Right renal cortex interstitium (tissue), 3 donors: ENCODE results near the gene GPN3. TPM values are rescaled to one million over a fixed set of nuclear protein-coding genes. Genes with fewer than 3 reads are reported as not detected.
"Not testable (repeated sequence)": the region's sequence is repeated elsewhere in the genome, so short reads cannot be mapped to it uniquely, and the experiment has no call there.

ENCODE experiments used
- DNase-seq, 3 donors: peaks; one replicate each; pipeline ENCODE4 v3.0.0-alpha.2; 2013; ENCODE audit warnings: low read depth in 3 of 3, low spot score in 2 of 3
- polyA plus RNA-seq, 3 donors: library from polyadenylated mRNA; unstranded; fragments of 120-200 nt; gene quantifications; one replicate each; pipeline ENCODE4 v1.2.1, GENCODE V29; 2013; ENCODE audit not compliant: insufficient read length in 3 of 3

GPN3 gene
- polyA plus RNA-seq: 10 to 100 TPM; 36.5 to 39.3 (median 38.5) TPM

DNA sequence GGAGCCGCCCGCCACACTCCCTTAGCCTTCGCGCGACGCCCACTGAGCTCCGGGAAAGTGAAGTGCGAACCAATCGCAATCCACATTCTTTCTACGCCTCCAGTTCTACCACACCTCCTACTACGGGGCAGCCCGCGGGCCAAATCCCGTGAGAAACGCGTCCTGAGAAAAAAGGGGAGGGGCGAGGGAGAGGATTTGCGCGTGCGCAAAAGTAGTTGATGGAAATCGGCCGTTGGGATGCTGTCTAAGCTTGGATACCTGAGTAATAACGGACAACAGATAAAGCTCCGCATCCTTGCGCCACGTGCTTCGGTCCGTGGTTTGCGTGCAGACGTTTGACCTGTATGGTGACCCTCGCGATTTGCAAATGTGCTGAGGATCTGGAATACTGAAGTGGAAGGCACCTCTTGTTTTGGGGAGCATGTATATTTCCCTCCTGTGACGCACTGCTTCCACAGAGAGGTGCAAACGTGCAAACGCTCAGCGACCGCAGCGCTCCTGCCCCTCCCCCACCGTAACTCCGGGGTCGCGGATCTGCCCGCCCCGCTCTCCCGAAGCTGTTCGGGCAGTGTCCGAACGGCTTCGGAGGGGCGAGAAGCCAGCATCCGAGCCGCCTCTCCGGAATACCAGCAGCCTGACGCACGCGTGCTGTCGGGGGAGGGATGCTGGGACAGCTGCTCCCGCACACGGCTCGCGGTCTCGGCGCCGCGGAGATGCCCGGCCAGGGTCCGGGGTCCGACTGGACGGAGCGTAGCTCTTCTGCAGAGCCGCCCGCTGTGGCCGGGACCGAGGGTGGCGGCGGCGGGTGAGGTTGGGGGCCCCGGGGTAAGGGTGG is at the start of gene GPN3, which contains the start of gene FAM216A:
Gene GPN3, minus strand, starts transcription at position 44 of the 835 bp plus-strand sequence. CDS start 54 bp downstream, outside the sequence.
Gene FAM216A, plus strand, starts transcription at position 632 of the 835 bp plus-strand sequence. Its CDS starts 31 bp downstream, at position 663.
- peak; percentile 97 for DNase-seq

DNA sequence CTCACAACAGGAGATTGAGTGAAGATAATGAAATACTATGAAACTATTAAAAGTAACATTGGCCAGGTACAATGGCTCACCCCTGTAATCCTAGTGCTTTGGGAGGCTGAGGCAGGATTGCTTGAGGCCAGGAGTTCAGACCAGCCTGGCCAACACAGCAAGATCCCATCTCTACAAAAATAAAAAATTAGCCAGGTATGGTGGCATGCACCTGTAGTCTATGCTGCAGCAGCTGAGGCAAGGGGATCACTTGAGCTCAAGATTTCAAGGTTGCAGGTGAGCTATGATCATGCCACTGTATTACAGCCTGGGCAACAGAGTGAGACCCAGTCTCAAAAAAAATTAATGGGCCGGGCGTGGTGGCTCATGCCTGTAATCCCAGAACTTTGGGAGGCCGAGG is 48.9 kb upstream of the GPN3 start:
- DNase-seq: no peak

DNA sequence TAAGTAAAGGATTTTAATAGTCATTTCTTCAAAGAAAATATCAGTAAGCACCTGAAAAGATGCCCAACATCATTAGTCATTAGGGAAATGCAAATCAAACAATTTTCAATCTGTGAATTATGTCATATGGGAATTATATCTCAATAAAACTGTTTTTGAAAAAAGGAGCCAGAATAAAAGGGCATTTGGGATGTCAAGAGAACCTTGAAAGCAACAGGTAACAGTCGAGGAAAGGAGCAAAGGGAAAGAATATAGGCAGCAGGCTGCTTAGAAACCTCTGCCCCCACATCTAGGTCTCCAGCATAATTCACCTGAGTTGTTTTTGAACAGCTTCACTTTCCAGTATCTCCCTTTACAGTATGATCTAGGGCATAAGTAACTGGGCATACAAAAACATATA is 46.3 kb upstream of the GPN3 start:
- no peak for DNase-seq

DNA sequence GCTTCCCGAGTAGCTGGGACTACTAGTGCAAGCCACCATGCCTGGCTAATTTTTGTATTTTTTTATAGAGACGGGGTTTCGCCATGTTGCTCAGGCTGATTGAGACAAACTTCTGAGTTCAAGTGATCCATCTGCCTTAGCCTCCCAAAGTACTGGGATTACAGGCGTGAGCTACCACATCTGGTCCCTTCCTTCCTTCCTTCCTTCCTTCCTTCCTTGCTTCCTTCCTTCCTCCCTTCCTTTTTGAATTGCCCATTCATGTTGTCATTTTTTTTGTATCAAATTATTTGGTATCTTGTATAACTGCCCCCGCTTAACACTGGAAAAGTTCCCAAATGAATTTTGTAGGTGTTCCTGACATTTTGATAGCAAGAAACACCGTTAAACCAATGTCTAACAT is 45.8 kb upstream of the GPN3 start:
- no peak for DNase-seq

DNA sequence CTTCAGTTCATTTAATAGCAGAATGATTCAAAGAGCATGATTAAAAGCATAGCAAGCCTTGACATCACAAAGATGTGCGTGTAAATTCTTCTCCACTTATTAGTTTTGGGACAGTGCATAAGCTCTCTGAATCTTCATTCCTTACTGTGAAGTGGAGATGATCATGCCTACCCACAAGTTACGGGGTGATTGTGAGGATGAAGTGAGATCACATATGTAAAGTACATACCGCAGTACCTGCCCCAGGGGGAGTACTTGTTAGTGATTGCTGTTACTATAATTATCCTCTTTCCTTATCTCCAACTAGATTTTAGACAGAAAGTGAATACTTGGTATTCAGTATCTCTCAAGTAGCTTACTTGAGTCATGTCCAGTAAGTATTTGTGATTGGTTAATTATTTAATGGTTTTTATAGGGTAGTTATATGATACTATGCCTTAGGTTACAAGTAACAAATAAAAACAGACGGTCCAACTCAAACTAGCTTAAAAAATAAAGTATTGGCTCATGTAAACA is 40.1 kb upstream of the GPN3 start:
- DNase-seq: no peak

DNA sequence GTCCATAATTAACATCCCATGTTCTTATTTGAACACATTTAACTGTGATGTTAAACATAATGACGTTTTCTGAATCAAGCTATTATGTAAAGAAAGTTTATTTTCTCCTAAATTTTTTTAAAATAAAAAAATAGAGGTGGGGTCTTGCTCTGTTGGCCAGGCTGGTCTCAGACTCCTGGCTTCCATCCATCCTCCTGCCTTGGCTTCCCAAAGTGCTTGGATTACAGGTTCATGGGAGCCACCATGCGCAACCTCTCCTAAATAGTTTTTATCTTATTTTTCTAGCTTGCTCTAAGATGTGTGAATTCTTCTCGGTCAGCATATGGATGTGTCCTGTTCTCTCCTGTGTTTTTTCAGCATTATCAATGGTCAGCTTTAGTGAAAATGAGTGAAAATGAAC is 37.3 kb upstream of the GPN3 start:
- DNase-seq: no peak

DNA sequence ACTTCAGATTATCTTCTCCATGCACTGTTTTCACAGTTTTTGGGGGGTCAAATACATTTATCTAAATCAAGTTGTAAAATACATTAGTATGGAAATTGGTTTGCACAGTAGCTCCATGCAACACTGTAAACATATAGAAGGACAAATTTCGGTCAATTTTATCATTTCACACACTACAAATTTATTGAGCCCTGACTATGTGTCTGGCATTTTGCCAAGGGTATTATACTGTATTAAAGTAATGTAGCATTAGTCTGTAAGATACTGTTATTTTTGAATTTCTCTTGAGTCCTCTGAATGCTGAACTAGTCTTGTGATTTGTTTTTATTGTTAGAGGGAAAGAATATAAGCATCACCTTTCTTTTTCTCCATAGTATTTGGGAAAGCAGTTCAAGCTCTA is 35.4 kb upstream of the GPN3 start:
- no peak for DNase-seq

DNA sequence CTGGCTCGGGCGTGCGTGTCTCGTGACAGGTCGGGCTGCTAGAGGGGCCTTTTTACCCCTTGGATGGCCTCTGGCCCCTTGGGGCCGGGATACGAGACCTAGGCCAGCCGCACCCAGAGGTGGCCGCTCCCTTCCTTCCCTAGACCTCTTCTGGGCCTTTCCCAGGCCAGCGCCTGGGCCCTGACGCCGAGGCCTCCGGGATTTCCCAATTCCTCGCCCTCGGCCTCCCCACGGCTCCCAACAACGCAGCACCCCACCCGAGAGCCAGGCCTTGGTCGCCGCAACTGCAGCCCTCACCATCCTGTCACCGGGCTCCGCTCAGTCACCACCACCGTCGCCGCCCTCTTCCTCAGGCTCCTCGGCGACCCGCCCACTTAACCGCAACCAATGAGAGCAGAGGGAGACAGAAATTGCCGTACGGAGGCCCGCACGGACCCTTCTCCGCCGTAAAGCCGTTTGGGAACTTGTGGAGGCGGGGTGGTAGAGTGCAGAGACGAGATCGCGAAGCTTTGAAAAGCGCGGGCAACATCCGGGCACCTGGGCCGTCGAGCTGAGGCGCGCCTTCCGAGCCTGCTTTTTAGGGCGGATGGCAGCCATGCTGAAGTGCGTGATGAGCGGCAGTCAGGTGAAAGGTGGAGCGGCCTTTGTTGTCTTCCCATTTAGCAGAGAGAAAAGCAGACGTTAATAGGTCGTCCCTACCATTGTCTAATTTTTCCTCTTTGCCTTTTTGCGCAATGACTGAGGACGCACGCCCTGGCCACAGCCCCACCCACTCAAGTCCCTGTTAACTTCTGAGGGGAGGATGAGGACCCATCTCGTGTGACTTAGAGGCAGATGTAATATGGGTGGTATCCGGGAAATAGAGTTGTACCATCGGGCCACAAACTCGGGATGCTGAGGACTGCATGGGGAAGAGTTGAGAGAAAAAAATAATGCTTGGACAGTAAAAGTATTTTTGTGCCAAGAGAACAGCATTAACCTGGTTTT is 34.0 kb upstream of the GPN3 start, which contains the start of the genes RAD9B and VPS29:
Gene RAD9B, plus strand, starts transcription at position 580 of the 987 bp plus-strand sequence. Its CDS starts 7 bp downstream, at position 587.
Gene VPS29, minus strand, starts transcription at position 360 of the 987 bp plus-strand sequence. Its CDS starts 60 bp downstream, at position 300.
- DNase-seq: peak; percentile 93 to 97 (median 93)

DNA sequence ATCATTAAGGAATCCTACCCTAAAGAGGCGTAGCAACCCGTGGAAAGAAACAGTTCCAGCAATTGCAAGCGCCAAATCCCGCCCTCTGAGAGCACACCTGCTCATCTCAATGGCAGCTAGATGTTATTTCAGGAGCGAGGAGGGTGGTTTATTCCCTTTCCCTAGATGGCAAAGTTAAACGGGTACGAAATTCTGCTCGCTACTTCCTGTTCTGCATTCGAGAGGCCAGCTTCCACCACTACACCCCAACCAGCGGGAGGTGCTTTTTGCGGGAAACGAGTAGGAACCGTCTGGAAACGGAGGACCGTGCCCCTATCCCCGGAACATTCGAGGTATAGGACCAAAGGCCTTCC is 33.3 kb upstream of the GPN3 start:
- DNase-seq: peak in 2 of 3 donors; percentile 17 to 27

DNA sequence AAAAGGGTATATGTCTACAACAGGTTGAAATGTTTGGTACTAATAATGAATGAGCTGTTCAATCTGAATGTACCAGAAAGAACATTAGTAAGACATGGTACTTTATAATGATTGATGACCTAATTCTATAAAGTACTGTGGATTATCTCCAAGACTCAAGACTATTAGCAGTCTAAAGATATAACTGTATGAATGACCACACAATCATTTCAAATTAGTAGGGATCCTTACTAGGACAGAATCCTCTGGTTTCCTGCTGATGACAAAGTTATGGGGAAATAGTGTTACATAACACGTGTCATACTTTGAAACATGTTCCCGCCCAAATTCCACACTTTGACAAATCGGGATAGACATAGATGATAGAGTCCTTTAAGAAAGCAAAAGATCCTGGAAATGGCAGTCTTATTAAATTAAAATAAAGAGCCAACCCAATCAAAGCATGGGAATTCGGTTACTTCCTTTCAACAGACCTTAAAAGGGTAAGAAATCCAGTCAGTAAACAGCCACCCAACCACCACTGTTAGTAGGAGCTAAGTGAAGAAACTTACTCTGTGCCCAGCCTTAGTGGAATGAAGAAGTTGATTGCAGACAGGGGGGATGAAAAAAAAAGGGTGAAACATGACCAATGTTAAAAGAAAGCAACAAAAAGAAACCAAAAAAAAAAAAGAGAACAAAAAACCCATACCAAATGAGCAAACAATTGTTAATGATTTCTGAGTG is 31.1 kb upstream of the GPN3 start:
- DNase-seq: no peak

DNA sequence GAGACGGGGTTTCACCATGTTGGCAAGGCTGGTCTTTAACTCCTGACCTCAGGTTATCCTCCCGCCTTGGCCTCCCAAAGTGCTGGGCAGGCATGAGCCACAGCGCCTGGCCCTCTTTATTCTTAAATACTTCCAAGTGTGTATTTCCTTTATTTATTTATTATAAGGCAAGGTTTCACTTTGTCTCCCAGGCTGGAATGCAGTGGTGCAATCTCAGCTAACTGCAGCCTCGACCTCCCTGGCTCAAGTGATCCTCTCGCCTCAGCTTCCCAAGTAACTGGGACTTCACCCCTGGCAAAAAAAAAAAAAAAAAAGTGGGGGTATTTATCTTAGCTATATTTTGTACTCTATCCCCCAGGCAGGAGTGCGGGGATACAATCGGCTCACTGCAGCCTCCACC is 7.4 kb upstream of the GPN3 start:
- no peak for DNase-seq

DNA sequence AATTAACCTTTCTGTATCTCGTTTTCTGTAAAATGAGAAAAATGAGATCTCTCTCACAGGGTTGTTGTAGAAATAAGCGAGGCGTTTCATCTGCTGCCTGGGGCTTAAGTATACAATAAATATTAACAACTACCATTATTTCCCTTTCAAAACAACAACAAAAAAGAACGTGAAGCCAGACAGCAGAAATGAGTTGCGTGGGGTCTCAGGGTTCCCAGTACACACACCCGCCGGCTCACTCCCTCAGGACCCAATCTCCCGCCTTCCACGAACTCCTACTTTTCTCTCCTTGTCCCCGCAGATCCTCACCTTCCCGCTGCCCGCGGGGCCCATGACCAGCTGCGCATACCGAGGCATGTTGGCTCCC is 227 bp downstream of the GPN3 start:
- peak in 1 of 3 donors; percentile 13 for DNase-seq

DNA sequence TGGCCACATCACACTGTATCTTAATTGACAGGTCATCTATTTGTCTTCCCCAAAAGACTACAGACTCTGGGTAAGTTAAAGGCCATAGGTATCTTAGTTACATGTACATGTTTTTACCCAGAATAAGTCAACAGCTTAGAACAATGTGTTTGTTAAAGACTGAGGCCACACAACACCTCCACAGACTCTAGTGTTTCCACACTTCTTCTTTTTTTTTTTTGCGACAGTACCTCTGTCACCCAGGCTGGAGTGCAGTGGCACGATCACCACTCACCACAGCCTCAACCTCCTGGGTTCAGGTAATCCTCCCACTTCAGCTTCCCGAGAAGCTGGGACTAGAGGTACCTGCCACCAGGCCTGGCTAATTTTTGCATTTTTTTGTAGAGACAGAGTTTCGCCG is 1.3 kb downstream of the GPN3 start:
- no peak for DNase-seq

DNA sequence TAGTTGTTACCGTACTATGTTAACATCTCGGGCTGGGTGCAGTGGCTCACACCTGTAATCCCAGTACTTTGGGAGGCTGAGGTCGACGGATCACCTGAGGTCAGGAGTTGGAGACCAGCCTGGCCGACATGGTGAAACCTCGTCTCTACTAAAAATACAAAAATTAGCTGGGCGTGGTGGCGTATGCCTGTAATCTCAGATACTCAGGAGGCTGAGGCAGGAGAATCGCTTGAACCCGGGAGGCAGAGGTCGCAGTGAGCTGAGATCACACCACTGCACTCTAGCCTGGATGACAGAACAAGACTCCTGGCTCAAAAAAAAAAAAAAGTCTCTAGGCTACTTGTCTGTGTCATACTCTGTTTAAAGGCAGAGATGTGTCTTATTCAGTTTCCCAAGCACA is 2.3 kb downstream of the GPN3 start:
- not testable (repeated sequence) for DNase-seq

DNA sequence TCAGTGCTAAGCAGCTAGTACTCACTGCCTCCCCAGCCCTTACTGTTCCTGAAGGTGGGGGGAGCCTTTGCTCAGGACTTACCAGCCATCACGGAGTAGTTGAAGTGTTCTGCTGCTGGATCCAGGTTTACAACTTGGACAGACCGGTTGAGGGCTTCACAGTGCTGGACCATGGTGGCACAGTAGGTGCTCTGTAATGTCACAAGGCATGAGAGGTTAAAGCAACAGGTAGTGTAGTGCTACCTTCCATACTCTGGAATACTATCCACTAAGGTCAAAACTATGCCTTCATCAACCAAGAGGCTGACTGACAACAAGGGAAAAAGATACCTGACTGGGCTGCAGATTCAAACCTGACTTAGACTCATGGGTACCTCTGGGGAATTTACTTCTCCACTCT is 3.0 kb downstream of the GPN3 start:
- DNase-seq: no peak

DNA sequence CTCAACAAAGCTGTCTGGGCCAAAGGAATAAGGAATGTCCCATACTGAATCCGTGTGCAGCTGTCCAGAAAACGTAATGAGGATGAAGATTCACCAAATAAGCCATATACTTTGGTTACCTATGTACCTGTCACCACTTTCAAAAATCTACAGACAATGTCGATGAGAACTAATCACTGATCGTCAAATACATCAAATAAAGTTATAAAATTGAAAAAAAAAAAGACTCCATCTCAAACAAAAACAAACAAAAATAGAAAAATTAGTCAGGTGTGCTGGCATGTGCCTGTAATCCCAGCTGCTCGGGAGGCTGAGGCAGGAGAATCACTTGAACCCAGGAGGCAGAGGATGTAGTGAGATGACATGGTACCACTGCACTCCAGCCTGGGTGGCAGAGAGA is 6.9 kb downstream of the GPN3 start:
- DNase-seq: not testable (repeated sequence)

DNA sequence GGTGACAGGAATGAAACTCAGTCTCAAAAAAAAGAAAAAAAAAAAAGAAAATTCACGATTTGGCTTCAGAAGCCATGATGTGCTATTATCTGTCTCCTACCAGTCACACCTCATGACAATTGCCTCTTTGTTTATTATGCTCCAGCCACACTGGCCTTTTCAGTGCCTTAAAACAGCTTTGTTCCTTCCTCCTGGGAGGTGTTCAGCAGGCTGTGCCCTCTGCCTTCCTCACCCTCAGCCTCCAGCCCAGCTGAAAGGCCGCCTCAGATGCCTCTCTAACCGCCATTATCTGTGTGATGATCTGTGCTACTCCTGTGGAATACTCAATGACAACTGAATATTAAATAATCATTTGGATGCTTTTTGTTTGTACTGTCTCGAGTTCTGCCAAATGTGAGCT is 9.3 kb downstream of the GPN3 start:
- no peak for DNase-seq

DNA sequence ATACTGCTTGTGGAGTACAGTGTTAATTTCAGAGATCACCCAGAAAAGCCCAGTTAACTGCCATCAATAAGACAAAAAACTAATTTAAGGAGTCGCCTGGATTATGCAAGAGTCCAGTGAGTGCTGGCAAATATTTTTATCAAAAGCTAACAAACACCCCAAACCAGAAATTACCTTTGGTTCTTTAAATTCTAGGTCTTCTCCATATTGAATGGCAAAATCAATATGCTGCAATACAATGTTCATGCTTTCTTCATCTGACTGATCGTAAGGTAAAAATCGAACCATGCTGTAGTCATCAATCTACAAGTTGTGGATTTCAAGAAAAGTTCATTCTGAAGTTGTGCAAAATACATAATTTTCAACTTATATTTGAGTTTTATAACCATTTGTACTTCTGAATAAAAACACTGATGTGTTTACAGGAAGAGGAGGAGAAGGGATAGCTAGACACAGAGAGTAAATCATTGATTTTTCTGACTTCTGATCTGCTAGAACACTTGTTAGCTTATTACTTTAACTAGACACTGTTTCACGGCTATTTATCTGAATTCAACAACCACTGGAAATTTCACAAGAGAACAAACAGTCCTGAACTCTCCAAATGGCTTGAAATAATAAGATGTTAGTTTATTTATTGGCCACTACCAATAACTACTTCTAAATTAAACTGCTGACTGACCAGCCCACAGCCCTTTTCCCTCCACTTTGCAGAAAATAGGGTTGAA is 14.3 kb downstream of the GPN3 start:
- DNase-seq: no peak

DNA sequence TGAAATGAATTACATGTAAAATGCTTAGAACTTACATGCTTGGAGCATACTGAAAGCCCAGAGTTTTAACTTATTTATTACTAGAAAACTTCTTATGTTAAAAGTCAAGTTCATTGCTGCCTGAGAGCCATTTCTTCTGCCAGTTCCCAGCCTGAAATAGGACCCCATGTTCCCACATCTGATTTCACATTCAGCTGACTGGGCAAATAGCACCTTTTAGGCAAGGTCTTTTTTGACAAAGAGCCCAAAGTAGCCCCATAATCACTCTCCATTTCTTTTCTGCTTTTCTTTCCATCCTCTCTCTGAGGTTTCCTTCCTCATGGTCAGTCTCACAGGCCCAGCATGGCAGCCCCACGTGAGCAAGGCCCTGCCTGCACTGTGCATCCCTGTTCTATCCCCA is 16.8 kb downstream of the GPN3 start:
- DNase-seq: no peak
